Spleen (tissue), 7 donors: Measurements from ENCODE around the gene UPF2.

Experiments
- POLR2A ChIP-seq, 3 donors: fragments of 450-650 bp; IDR thresholded peaks; one replicate each; pipeline ENCODE4 v1.5.1; 2017; ENCODE audit warnings: antibody characterized with exemption in 3 of 3, mild to moderate bottlenecking in 1 of 3
- TF ChIP-seq, protein P1 (sequence below), 11 experiments: fragments of 200-600 bp in 7 of 11; fragments of 450-650 bp in 4 of 11; sonication (generic) in 4 of 11; IDR thresholded peaks in 8 of 11; conservative IDR thresholded peaks in 3 of 11; 1 replicate in 7 of 11; 2 replicates in 4 of 11; pipeline versions ENCODE4 v1.4.0 to v1.8.0; 2016 to 2021; ENCODE audit warnings: antibody characterized with exemption in 11 of 11, inconsistent platforms in 4 of 11, mild to moderate bottlenecking in 1 of 11
- donor health status: DM: no; HTN: no; CAD: no; lungs with moderate emphysema.
- donor health status: DM: no; HTN: no; CAD: no.
- donor health status: DM: no; HTN: no; CAD: no.

DNA sequence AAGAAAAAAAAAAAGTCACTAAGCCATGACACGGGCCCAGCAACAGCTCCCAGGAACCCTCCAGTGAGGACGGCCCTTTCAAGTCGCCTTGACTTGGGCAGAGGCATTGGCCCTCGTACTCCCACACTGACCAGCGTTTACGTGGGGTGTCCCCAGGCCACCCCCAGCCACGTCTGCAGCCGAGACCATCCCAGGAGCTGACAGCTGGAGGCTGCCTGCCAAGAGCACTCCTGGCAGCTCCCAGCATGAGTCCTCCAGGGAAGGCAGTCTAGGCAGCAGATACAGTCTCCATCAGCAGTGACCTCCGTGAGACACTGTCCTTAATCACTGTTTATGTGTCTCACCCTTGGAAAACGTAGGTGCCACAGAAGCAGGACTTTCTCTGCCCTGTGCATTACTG lies 133.0 kb downstream of the UPF2 start:
- TF ChIP-seq, protein P1, sequence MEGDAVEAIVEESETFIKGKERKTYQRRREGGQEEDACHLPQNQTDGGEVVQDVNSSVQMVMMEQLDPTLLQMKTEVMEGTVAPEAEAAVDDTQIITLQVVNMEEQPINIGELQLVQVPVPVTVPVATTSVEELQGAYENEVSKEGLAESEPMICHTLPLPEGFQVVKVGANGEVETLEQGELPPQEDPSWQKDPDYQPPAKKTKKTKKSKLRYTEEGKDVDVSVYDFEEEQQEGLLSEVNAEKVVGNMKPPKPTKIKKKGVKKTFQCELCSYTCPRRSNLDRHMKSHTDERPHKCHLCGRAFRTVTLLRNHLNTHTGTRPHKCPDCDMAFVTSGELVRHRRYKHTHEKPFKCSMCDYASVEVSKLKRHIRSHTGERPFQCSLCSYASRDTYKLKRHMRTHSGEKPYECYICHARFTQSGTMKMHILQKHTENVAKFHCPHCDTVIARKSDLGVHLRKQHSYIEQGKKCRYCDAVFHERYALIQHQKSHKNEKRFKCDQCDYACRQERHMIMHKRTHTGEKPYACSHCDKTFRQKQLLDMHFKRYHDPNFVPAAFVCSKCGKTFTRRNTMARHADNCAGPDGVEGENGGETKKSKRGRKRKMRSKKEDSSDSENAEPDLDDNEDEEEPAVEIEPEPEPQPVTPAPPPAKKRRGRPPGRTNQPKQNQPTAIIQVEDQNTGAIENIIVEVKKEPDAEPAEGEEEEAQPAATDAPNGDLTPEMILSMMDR (IDR thresholded peaks at IDR 0.05 in 8 of 11, conservative IDR thresholded peaks at IDR 0.05 in 3 of 11): no peak
- TF ChIP-seq POLR2A (IDR thresholded peaks at IDR 0.05): no peak
